SK-N-SH treated with all-trans-retinoic acid at 6 μM for 48 hours (cell line): Measurements from ENCODE around the gene ZSCAN1.

Source experiments
- ARNTL ChIP-seq: fragments of 450-650 bp; formaldehyde crosslinking; IDR thresholded peaks from 2 replicates; pipeline ENCODE4 v1.5.0; 2020; ENCODE audit warnings: low read depth, mild to moderate bottlenecking, moderate library complexity, borderline replicate concordance
- BACH2 ChIP-seq: fragments of 250-450 bp; sonication (Bioruptor Pico); IDR thresholded peaks from 2 replicates; pipeline ENCODE4 v1.9.0; 2021; ENCODE audit warnings: mild to moderate bottlenecking, borderline replicate concordance
- ZFP30 ChIP-seq: fragments of 450-650 bp; formaldehyde crosslinking; IDR thresholded peaks from 2 replicates; pipeline ENCODE4 v1.5.0; 2022; ENCODE audit warnings: mild to moderate bottlenecking, moderate library complexity
- TF ChIP-seq, protein P1 (sequence below): fragments of 250-450 bp; sonication (Bioruptor Pico); IDR thresholded peaks from 2 replicates; pipeline ENCODE4 v1.5.1; 2021; ENCODE audit warnings: mild to moderate bottlenecking, moderate library complexity
- TF ChIP-seq, protein P2 (sequence below): fragments of 250-450 bp; sonication (Bioruptor Pico); IDR thresholded peaks from 2 replicates; pipeline ENCODE4 v1.8.0; 2020; ENCODE audit warnings: mild to moderate bottlenecking, moderate library complexity, borderline replicate concordance
- TF ChIP-seq, protein P3 (sequence below): fragments of 250-450 bp; sonication (Bioruptor Pico); IDR thresholded peaks from 2 replicates; pipeline ENCODE4 v1.5.0; 2020; ENCODE audit warnings: mild to moderate bottlenecking, moderate library complexity

DNA sequence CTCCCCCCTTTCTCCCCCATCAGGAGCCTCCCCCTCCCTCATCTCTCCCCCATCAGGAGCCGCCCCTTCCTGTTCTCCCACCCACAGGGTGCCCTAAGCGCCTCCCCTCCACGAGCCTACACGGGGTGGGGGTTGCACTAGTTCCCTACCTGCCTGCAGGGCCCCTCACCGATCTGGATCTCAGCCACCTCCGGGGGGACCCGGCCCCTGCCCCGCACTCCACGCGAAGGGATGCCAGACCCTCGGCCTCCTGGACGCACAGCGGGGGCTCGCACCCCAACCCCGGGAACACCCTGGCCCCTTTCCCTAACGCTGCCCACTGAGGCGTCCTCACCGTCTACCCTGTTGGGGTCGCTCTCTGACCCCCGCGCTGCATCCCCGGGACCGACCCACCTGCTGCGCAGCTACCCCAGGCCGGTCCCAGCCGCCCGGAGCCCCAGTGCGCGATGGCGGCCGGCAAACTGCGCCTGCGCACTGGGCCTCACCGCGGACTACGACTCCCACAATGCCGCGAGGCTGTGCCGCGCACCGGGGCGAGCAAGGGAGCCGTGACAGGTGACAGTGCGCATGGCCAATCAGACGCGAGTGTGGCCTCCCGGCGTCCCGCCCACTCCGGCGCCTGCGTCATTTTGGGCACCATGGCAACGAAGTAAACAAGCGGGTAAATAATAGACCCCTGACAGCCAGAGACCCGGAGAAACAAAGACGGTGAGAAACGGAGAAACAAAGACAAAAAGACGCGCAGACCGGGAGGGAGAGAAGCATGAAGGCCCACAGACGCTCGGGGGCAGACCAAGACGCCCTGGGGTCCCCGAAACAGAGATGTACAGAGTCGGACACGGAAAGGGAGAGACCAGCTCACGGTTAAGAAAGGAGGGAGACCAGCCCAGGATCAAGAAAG is 64.2 kb downstream of the ZSCAN1 start, which contains the start of gene ZSCAN18:
- TF ChIP-seq, protein P1, sequence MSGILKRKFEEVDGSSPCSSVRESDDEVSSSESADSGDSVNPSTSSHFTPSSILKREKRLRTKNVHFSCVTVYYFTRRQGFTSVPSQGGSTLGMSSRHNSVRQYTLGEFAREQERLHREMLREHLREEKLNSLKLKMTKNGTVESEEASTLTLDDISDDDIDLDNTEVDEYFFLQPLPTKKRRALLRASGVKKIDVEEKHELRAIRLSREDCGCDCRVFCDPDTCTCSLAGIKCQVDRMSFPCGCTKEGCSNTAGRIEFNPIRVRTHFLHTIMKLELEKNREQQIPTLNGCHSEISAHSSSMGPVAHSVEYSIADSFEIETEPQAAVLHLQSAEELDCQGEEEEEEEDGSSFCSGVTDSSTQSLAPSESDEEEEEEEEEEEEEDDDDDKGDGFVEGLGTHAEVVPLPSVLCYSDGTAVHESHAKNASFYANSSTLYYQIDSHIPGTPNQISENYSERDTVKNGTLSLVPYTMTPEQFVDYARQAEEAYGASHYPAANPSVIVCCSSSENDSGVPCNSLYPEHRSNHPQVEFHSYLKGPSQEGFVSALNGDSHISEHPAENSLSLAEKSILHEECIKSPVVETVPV (CRISPR knock-in tag): no peak
- TF ChIP-seq ZFP30 (CRISPR knock-in tag) (no peak), BACH2 (CRISPR knock-in tag) (no peak), ARNTL (CRISPR knock-in tag) (no peak)
- TF ChIP-seq, protein P2, sequence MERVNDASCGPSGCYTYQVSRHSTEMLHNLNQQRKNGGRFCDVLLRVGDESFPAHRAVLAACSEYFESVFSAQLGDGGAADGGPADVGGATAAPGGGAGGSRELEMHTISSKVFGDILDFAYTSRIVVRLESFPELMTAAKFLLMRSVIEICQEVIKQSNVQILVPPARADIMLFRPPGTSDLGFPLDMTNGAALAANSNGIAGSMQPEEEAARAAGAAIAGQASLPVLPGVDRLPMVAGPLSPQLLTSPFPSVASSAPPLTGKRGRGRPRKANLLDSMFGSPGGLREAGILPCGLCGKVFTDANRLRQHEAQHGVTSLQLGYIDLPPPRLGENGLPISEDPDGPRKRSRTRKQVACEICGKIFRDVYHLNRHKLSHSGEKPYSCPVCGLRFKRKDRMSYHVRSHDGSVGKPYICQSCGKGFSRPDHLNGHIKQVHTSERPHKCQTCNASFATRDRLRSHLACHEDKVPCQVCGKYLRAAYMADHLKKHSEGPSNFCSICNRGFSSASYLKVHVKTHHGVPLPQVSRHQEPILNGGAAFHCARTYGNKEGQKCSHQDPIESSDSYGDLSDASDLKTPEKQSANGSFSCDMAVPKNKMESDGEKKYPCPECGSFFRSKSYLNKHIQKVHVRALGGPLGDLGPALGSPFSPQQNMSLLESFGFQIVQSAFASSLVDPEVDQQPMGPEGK (CRISPR knock-in tag): no peak
- TF ChIP-seq, protein P3, sequence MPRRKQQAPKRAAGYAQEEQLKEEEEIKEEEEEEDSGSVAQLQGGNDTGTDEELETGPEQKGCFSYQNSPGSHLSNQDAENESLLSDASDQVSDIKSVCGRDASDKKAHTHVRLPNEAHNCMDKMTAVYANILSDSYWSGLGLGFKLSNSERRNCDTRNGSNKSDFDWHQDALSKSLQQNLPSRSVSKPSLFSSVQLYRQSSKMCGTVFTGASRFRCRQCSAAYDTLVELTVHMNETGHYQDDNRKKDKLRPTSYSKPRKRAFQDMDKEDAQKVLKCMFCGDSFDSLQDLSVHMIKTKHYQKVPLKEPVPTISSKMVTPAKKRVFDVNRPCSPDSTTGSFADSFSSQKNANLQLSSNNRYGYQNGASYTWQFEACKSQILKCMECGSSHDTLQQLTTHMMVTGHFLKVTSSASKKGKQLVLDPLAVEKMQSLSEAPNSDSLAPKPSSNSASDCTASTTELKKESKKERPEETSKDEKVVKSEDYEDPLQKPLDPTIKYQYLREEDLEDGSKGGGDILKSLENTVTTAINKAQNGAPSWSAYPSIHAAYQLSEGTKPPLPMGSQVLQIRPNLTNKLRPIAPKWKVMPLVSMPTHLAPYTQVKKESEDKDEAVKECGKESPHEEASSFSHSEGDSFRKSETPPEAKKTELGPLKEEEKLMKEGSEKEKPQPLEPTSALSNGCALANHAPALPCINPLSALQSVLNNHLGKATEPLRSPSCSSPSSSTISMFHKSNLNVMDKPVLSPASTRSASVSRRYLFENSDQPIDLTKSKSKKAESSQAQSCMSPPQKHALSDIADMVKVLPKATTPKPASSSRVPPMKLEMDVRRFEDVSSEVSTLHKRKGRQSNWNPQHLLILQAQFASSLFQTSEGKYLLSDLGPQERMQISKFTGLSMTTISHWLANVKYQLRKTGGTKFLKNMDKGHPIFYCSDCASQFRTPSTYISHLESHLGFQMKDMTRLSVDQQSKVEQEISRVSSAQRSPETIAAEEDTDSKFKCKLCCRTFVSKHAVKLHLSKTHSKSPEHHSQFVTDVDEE (CRISPR knock-in tag): no peak
